SK-N-SH (cell line): ENCODE results near the gene CIT. TPM values are rescaled to one million over a fixed set of nuclear protein-coding genes. Genes with fewer than 3 reads are reported as not detected.

Experiments
- CTCF ChIA-PET: fragments of 300-600, 350-600 bp; formaldehyde crosslinking; extraction: SDS; loops from one replicate; lab custom pipeline; 2021; lab: Yijun Ruan, JAX
- POLR2A ChIA-PET: fragments of 350-600 bp; sonication (Branson Sonifier 250); formaldehyde crosslinking; extraction: SDS; loops from one replicate; lab custom pipeline; 2020; ENCODE audit warnings: antibody characterized with exemption, inconsistent platforms; lab: Yijun Ruan, JAX
- DNase-seq: peaks from one replicate; pipeline ENCODE4 v3.0.0; 2012
- H2AFZ ChIP-seq: fragments of 200-600 bp; sonication (generic); 2 replicates; pipeline ENCODE4 v1.8.1; 2016; ENCODE audit warnings: antibody characterized with exemption, mild to moderate bottlenecking, low read depth
- H3F3A ChIP-seq: fragments of 200-600 bp; sonication (generic); replicated peaks from 2 replicates; pipeline ENCODE3; 2016; ENCODE audit warnings: antibody characterized with exemption, mild to moderate bottlenecking; ENCODE audit not compliant: insufficient read depth
- H3K27ac ChIP-seq, 2 experiments: fragments of 200-500 bp in 1 of 2; fragments of 200-600 bp in 1 of 2; sonication (Bioruptor generic) in 1 of 2; sonication (generic), shearing (Covaris generic) in 1 of 2; 2 replicates each; pipeline versions ENCODE4 v1.5.1 to v1.6.1; 2014 to 2016; ENCODE audit warnings: low read depth in 2 of 2, inconsistent platforms in 1 of 2, low read length in 1 of 2, mild to moderate bottlenecking in 1 of 2, mixed read lengths in 1 of 2
- H3K27me3 ChIP-seq: fragments of 200-600 bp; sonication (generic), shearing (Covaris generic); 2 replicates; pipeline ENCODE4 v1.6.1; 2016; ENCODE audit warnings: mixed run types; ENCODE audit not compliant: insufficient read depth
- H3K36me3 ChIP-seq, 2 experiments: fragments of 200-500 bp in 1 of 2; fragments of 200-600 bp in 1 of 2; sonication (Bioruptor generic) in 1 of 2; sonication (generic) in 1 of 2; replicated peaks in 1 of 2; 2 replicates each; pipeline versions ENCODE3 to v1.5.1; 2014 to 2016; ENCODE audit warnings: low read length in 1 of 2, mild to moderate bottlenecking in 1 of 2; ENCODE audit not compliant: insufficient read depth in 2 of 2, control insufficient read depth in 1 of 2
- H3K4me1 ChIP-seq, 2 experiments: fragments of 200-500 bp in 1 of 2; fragments of 200-600 bp in 1 of 2; sonication (Bioruptor generic) in 1 of 2; sonication (generic), shearing (Covaris generic) in 1 of 2; 2 replicates each; pipeline versions ENCODE4 v1.5.1 to v1.6.1; 2014 to 2016; ENCODE audit warnings: low read depth in 1 of 2, low read length in 1 of 2, mixed run types in 1 of 2; ENCODE audit not compliant: insufficient read depth in 2 of 2, control insufficient read depth in 1 of 2
- H3K4me2 ChIP-seq: fragments of 200-600 bp; sonication (generic), shearing (Covaris generic); 2 replicates; pipeline ENCODE4 v1.6.1; 2017; ENCODE audit warnings: mixed run types
- H3K4me3 ChIP-seq, 2 experiments: fragments of 200-500 bp in 1 of 2; fragments of 200-600 bp in 1 of 2; sonication (Bioruptor generic) in 1 of 2; sonication (generic), shearing (Covaris generic) in 1 of 2; 2 replicates each; pipeline versions ENCODE4 v1.5.1 to v1.8.1; 2014 to 2016; ENCODE audit warnings: low read depth in 2 of 2, inconsistent platforms in 1 of 2, low read length in 1 of 2, mild to moderate bottlenecking in 1 of 2, mixed read lengths in 1 of 2, moderate library complexity in 1 of 2
- H3K79me2 ChIP-seq: fragments of 200-600 bp; sonication (generic); 2 replicates; pipeline ENCODE4 v1.8.1; 2017; ENCODE audit warnings: mild to moderate bottlenecking; ENCODE audit not compliant: insufficient read depth
- H3K9ac ChIP-seq: fragments of 200-600 bp; sonication (generic); 2 replicates; pipeline ENCODE4 v1.6.1; 2017; ENCODE audit warnings: mixed run types
- H3K9me2 ChIP-seq: fragments of 200-600 bp; sonication (generic); 2 replicates; pipeline ENCODE4 v1.6.1; 2017; ENCODE audit warnings: mixed run types
- H3K9me3 ChIP-seq: fragments of 200-600 bp; sonication (generic); 2 replicates; pipeline ENCODE4 v1.6.1; 2017; ENCODE audit warnings: mixed run types, mild to moderate bottlenecking, moderate library complexity
- H4K20me1 ChIP-seq: fragments of 200-600 bp; sonication (generic); 2 replicates; pipeline ENCODE4 v1.6.1; 2017; ENCODE audit warnings: mild to moderate bottlenecking, mixed run types; ENCODE audit not compliant: insufficient read depth
- FOSL2 ChIP-seq: IDR thresholded peaks from 2 replicates; pipeline ENCODE4 v1.4.0; 2012; ENCODE audit warnings: low read depth, mild to moderate bottlenecking, moderate library complexity, borderline replicate concordance
- JUND ChIP-seq: IDR thresholded peaks from 2 replicates; pipeline ENCODE4 v1.4.0; 2012
- NRF1 ChIP-seq: IDR thresholded peaks from 2 replicates; pipeline ENCODE4 v1.6.1; 2012; ENCODE audit warnings: low read depth, mild to moderate bottlenecking, low read length
- POLR2AphosphoS5 ChIP-seq: IDR thresholded peaks from 2 replicates; pipeline ENCODE4 v1.6.1; 2012; ENCODE audit warnings: low read depth, low read length
- RXRA ChIP-seq: IDR thresholded peaks from 2 replicates; pipeline ENCODE4 v1.4.0; 2012; ENCODE audit warnings: low read depth, mild to moderate bottlenecking, borderline replicate concordance
- TAF1 ChIP-seq: IDR thresholded peaks from 2 replicates; pipeline ENCODE4 v1.6.1; 2012; ENCODE audit warnings: low read depth, mild to moderate bottlenecking, low read length, moderate library complexity, borderline replicate concordance
- TCF12 ChIP-seq: IDR thresholded peaks from 2 replicates; pipeline ENCODE4 v1.4.0; 2012
- YY1 ChIP-seq: IDR thresholded peaks from 2 replicates; pipeline ENCODE4 v1.4.0; 2012; ENCODE audit warnings: low read depth, mild to moderate bottlenecking
- WGBS: methylation state at CpG from one replicate; pipeline ENCODE4 v1.1.6; 2017; ENCODE audit warnings: low lambda C conversion rate; 5-methylcytosine and 5-hydroxymethylcytosine counted together
- polyA plus RNA-seq, 3 experiments: library from polyadenylated mRNA; depleted of rRNA; stranded (reverse); fragments of >200 nt; gene quantifications; 2 replicates each; pipeline ENCODE4 v1.2.3, GENCODE V29; 2012
- TF ChIP-seq, protein P1 (sequence below): IDR thresholded peaks from 2 replicates; pipeline ENCODE4 v1.6.1; 2012; ENCODE audit warnings: mild to moderate bottlenecking, low read depth, low read length, moderate library complexity
- TF ChIP-seq, protein P2 (sequence below): IDR thresholded peaks from 2 replicates; pipeline ENCODE4; 2012
- TF ChIP-seq, protein P3 (sequence below): fragments of 200-600 bp; sonication (generic); IDR thresholded peaks from 2 replicates; pipeline ENCODE4 v1.6.1; 2017; ENCODE audit warnings: antibody characterized with exemption, mild to moderate bottlenecking, moderate library complexity
- TF ChIP-seq, protein P4 (sequence below): fragments of 150-350 bp; IDR thresholded peaks from 2 replicates; pipeline ENCODE4 v1.6.1; 2016; ENCODE audit warnings: mild to moderate bottlenecking, low read depth, low read length

Gene CIT
- polyA plus RNA-seq, 1 of the 3 experiments (the other 2 are of a cell fraction), result 7.7 TPM

DNA sequence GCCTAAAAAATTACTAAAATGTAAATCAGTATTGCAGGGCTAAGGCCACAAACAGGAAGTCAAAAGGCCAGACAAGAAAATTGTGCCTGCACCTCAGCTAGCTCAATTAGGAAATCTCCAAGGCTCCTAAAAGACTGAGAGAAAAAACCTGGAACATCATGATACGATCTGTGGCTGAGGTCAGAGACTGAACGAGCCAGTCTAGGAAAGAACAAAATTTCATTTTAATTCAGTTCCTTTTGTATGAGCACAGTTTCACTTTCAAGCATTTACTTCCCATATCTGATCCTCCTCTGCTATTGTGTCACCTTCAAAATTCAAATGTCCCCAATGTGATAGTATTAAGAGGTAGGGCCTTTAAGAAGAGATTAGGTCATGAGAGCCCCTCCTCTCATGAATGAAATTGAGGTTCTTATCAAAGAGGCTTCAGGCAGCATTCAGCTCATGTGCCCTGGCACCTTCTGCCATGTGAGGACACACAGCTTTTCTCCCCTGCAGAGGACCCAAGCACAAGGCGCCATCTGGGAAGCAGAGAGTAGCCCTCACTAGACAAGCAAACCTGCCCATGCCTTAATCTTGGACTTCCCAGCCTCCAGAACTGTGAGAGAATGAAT lies 194.4 kb downstream of the CIT start (continued):
- TF ChIP-seq, protein P1, sequence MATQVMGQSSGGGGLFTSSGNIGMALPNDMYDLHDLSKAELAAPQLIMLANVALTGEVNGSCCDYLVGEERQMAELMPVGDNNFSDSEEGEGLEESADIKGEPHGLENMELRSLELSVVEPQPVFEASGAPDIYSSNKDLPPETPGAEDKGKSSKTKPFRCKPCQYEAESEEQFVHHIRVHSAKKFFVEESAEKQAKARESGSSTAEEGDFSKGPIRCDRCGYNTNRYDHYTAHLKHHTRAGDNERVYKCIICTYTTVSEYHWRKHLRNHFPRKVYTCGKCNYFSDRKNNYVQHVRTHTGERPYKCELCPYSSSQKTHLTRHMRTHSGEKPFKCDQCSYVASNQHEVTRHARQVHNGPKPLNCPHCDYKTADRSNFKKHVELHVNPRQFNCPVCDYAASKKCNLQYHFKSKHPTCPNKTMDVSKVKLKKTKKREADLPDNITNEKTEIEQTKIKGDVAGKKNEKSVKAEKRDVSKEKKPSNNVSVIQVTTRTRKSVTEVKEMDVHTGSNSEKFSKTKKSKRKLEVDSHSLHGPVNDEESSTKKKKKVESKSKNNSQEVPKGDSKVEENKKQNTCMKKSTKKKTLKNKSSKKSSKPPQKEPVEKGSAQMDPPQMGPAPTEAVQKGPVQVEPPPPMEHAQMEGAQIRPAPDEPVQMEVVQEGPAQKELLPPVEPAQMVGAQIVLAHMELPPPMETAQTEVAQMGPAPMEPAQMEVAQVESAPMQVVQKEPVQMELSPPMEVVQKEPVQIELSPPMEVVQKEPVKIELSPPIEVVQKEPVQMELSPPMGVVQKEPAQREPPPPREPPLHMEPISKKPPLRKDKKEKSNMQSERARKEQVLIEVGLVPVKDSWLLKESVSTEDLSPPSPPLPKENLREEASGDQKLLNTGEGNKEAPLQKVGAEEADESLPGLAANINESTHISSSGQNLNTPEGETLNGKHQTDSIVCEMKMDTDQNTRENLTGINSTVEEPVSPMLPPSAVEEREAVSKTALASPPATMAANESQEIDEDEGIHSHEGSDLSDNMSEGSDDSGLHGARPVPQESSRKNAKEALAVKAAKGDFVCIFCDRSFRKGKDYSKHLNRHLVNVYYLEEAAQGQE, result no peak
- TF ChIP-seq NRF1, result no peak
- no peak for TF ChIP-seq POLR2AphosphoS5
- no peak for TF ChIP-seq JUND
- TF ChIP-seq YY1, result no peak

DNA sequence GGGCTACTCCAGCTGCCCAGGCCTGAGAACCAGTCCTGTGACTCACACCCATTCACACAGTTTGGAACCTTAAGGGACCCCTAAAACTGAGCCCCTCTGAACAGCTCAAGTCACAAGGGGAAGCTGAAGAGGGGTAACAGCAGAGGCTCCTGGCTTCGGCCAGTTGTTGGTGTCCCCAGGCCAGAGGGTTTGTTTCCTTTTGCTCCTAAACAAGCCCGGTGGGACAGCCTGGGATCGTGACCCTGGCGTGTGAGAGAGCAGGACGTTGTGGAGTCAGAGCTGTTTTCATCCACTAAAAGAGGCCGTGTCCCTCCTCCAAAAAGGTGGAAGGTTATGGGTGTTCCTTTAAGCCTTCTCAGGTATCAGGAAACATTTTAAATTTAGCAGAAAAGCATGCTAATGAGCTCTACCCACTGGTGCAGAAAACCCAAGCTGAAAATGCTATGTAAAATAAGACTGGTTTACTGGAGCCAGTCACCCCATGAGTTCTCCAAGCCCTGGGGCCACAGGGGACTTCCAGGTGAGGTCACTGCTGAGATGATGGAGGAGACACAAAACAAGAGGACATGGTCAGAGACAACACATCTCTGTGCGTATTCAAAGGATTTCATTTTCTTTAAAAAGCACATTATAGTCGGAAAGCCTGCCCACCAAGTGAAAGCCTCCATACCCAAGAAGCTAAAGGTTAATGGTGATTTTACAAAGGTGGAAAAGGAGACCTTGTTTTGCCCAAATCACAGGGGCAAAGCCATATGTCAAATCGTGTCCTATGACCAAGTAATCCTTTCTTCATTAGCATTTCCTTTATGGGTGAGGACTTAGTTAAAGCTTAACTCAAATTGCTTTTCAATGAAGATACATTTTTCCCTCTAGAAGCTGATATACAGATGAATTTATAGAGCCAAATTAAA lies 195.1 kb downstream of the CIT start:
- H3K9me3 ChIP-seq, result no peaks in the 10 kb centered on the region
- no peaks in the 10 kb centered on the region for H3K9me2 ChIP-seq
- DNase-seq, result no peak
- POLR2A ChIA-PET, result no interaction called here
- CTCF ChIA-PET, result interaction anchor here (1.0 to 2.8 kb wide), 3 partner anchors 13 to 122 kb away, joined by 3 to 15 read pairs (median 10); partner anchors contain the start of gene PRKAB1
- no peak overlapping the region for H3K4me2 ChIP-seq
- H3K79me2 ChIP-seq, result no peaks in the 10 kb centered on the region
- no peaks in the 10 kb centered on the region for H3K27me3 ChIP-seq
- WGBS, result 91% methylated on average over 9 of the region's 9 CpGs
- peaks cover 28 to 54% of the 10 kb centered on the region in 2 experiments for H3K36me3 ChIP-seq
- no peaks in the 10 kb centered on the region for H4K20me1 ChIP-seq
- H3K4me1 ChIP-seq, result no peaks in the 10 kb centered on the region; a peak in 1 of 4 replicates
- no peak overlapping the region for H2AFZ ChIP-seq
- H3F3A ChIP-seq, result peaks cover 25% of the 10 kb centered on the region
- TF ChIP-seq JUND (no peak), POLR2AphosphoS5 (0 out of 2 replicates have a peak, but pooled peaks have one; percentile 28)
- H3K27ac ChIP-seq, result no peak overlapping the region
- no peak overlapping the region for H3K4me3 ChIP-seq
- H3K9ac ChIP-seq, result no peak overlapping the region

DNA sequence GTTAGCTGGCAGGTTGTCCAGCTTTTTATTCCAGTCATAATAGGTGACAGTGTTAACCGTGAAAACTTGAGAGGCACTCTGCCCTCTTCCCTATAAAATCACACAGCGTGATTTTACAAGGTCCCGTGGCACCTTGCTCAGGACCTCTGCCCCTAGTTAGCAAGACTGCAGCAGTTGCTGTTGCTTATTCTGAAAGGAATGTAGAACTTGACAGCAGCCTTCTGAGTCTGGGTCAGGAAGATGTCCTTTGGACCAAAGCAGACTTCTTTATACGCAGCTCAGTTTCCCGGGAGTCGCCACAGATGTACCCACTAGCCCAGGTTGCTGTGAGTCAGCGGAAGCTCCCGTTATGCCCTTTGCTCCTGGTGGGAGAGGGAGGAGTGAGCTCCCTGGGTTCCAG lies 196.0 kb downstream of the CIT start:
- POLR2A ChIA-PET, result no interaction called here
- no peak overlapping the region for H3K4me3 ChIP-seq
- WGBS, result 92% methylated on average over 4 of the region's 8 CpGs
- CTCF ChIA-PET, result interaction anchor here (1.0 to 2.8 kb wide), 4 partner anchors 13 to 123 kb away, joined by 3 to 15 read pairs (median 6); partner anchors contain the start of gene PRKAB1
- TF ChIP-seq FOSL2, result no peak
- TF ChIP-seq, protein P2, sequence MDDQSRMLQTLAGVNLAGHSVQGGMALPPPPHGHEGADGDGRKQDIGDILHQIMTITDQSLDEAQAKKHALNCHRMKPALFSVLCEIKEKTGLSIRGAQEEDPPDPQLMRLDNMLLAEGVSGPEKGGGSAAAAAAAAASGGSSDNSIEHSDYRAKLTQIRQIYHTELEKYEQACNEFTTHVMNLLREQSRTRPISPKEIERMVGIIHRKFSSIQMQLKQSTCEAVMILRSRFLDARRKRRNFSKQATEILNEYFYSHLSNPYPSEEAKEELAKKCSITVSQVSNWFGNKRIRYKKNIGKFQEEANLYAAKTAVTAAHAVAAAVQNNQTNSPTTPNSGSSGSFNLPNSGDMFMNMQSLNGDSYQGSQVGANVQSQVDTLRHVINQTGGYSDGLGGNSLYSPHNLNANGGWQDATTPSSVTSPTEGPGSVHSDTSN, result no peak
- TF ChIP-seq, protein P3, sequence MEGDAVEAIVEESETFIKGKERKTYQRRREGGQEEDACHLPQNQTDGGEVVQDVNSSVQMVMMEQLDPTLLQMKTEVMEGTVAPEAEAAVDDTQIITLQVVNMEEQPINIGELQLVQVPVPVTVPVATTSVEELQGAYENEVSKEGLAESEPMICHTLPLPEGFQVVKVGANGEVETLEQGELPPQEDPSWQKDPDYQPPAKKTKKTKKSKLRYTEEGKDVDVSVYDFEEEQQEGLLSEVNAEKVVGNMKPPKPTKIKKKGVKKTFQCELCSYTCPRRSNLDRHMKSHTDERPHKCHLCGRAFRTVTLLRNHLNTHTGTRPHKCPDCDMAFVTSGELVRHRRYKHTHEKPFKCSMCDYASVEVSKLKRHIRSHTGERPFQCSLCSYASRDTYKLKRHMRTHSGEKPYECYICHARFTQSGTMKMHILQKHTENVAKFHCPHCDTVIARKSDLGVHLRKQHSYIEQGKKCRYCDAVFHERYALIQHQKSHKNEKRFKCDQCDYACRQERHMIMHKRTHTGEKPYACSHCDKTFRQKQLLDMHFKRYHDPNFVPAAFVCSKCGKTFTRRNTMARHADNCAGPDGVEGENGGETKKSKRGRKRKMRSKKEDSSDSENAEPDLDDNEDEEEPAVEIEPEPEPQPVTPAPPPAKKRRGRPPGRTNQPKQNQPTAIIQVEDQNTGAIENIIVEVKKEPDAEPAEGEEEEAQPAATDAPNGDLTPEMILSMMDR, result no peak
- no peak for TF ChIP-seq TAF1
- TF ChIP-seq, protein P4, sequence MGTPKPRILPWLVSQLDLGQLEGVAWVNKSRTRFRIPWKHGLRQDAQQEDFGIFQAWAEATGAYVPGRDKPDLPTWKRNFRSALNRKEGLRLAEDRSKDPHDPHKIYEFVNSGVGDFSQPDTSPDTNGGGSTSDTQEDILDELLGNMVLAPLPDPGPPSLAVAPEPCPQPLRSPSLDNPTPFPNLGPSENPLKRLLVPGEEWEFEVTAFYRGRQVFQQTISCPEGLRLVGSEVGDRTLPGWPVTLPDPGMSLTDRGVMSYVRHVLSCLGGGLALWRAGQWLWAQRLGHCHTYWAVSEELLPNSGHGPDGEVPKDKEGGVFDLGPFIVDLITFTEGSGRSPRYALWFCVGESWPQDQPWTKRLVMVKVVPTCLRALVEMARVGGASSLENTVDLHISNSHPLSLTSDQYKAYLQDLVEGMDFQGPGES, result no peak
- no peak for TF ChIP-seq TCF12
- TF ChIP-seq RXRA, result no peak
- DNase-seq, result no peak
- no peaks in the 10 kb centered on the region; a peak in 1 of 4 replicates for H3K4me1 ChIP-seq
- no peak overlapping the region for H3K27ac ChIP-seq
- no peaks in the 10 kb centered on the region for H3K9me3 ChIP-seq
- no peak overlapping the region for H3K4me2 ChIP-seq
- H3K9ac ChIP-seq, result no peak overlapping the region
- H3F3A ChIP-seq, result peaks cover 25% of the 10 kb centered on the region
- H3K9me2 ChIP-seq, result no peaks in the 10 kb centered on the region
- H2AFZ ChIP-seq, result no peak overlapping the region
- no peaks in the 10 kb centered on the region for H4K20me1 ChIP-seq
- no peaks in the 10 kb centered on the region for H3K79me2 ChIP-seq
- no peaks in the 10 kb centered on the region for H3K27me3 ChIP-seq
- peaks cover 33 to 62% of the 10 kb centered on the region in 2 experiments for H3K36me3 ChIP-seq
